Suprapubic skin (tissue), 4 donors: ENCODE data around the gene PAX5. TPM values are rescaled to one million over a fixed set of nuclear protein-coding genes. Genes with fewer than 3 reads are reported as not detected.

Experiments
- DNase-seq, 2 donors: peaks; one replicate each; pipeline ENCODE4 v3.0.0-alpha.2; 2019; ENCODE audit warnings: low spot score in 2 of 2
- H3K27ac ChIP-seq: fragments of 200-600 bp; sonication (generic); one replicate; pipeline ENCODE4 v1.5.1; 2019
- H3K27me3 ChIP-seq: fragments of 200-600 bp; sonication (generic); one replicate; pipeline ENCODE4 v1.5.1; 2019
- H3K36me3 ChIP-seq: fragments of 200-600 bp; sonication (generic); one replicate; pipeline ENCODE4 v1.5.1; 2019
- H3K4me1 ChIP-seq: fragments of 200-600 bp; sonication (generic); one replicate; pipeline ENCODE4 v1.5.1; 2019
- H3K4me3 ChIP-seq: fragments of 200-600 bp; sonication (generic); one replicate; pipeline ENCODE4 v1.5.1; 2019; ENCODE audit warnings: mild to moderate bottlenecking
- H3K9me3 ChIP-seq: fragments of 200-600 bp; sonication (generic); one replicate; pipeline ENCODE4 v1.5.1; 2019
- EP300 ChIP-seq: sonication (generic); formaldehyde crosslinking; IDR thresholded peaks from one replicate; pipeline ENCODE4 v1.6.1; 2017; ENCODE audit warnings: antibody characterized with exemption
- POLR2A ChIP-seq, 2 donors: fragments of 450-650 bp; IDR thresholded peaks; one replicate each; pipeline ENCODE4 v1.6.1; 2017; ENCODE audit warnings: antibody characterized with exemption in 2 of 2, mild to moderate bottlenecking in 2 of 2, moderate library complexity in 2 of 2
- POLR2AphosphoS5 ChIP-seq, 3 donors: sonication (generic); formaldehyde crosslinking; IDR thresholded peaks; one replicate each; pipeline ENCODE4 v1.6.1; 2017; ENCODE audit warnings: antibody characterized with exemption in 3 of 3
- WGBS: methylation state at CpG from one replicate; pipeline ENCODE4 v1.1.5; 2018; 5-methylcytosine and 5-hydroxymethylcytosine counted together
- total RNA-seq, 4 donors: library from RNA; depleted of rRNA; stranded (reverse); fragments of >200 nt; gene quantifications; one replicate each; pipeline ENCODE4 v1.1.0, GENCODE V29; 2016
- TF ChIP-seq, protein P1 (sequence below), 2 donors: fragments of 200-600 bp in 1 of 2; fragments of 450-650 bp in 1 of 2; sonication (generic) in 1 of 2; IDR thresholded peaks; one replicate each; pipeline ENCODE4 v1.5.1; 2016 to 2019; ENCODE audit warnings: antibody characterized with exemption in 2 of 2, mild to moderate bottlenecking in 1 of 2, moderate library complexity in 1 of 2

PAX5 gene
- total RNA-seq, 4 donors from 2014 or later = 0.04 TPM; not detected in 3

DNA sequence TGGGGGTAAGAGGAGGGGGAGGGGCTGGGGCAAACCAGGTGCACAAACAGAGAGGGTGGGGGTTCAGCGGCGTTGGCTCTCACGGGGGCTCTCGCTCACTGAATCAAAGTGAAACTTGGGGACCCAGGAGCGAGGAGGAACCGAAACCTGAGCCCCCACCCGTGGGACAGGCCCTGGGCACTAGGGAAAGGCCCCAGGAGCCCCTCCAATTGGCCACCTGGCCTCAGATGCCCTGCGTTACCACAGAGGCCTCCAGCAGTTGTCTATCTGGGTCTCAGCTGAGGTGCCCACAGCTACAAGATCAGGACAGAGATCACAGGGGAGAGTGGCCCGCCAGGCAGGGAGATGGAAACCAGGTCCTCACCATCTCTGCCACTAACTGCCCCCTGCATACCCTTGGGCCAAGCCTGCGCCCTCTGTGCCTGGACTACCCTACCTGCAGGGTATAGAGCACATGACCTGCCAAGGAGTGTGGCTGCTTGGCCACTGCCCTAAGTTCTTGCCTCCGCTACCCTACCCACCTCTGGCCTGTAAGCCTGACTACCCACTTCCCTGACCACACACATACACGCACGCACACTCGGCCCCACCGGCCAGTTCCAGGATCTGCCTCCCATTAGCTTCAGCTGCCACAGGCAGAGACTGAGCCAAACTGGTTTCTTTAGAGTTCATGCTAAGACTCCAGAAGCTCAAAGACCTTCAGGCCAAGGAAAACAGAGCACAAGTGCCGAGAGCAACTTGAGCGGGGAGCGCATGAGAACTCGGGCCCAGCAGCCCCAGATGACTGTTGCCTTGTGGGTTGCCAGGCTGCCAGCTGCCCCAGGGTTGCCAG is 39.9 kb downstream of the PAX5 start:
- H3K27ac ChIP-seq = no peak overlapping the region
- TF ChIP-seq POLR2AphosphoS5 (IDR thresholded peaks at IDR 0.05) = no peak
- TF ChIP-seq, protein P1, sequence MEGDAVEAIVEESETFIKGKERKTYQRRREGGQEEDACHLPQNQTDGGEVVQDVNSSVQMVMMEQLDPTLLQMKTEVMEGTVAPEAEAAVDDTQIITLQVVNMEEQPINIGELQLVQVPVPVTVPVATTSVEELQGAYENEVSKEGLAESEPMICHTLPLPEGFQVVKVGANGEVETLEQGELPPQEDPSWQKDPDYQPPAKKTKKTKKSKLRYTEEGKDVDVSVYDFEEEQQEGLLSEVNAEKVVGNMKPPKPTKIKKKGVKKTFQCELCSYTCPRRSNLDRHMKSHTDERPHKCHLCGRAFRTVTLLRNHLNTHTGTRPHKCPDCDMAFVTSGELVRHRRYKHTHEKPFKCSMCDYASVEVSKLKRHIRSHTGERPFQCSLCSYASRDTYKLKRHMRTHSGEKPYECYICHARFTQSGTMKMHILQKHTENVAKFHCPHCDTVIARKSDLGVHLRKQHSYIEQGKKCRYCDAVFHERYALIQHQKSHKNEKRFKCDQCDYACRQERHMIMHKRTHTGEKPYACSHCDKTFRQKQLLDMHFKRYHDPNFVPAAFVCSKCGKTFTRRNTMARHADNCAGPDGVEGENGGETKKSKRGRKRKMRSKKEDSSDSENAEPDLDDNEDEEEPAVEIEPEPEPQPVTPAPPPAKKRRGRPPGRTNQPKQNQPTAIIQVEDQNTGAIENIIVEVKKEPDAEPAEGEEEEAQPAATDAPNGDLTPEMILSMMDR (IDR thresholded peaks at IDR 0.05) = no peak
- no peak for TF ChIP-seq EP300
- TF ChIP-seq POLR2A (IDR thresholded peaks at IDR 0.05) = no peak
- WGBS = 74% methylated on average over 14 of the region's 19 CpGs
- DNase-seq = no peak
- H3K27me3 ChIP-seq = peaks cover 72% of the 10 kb centered on the region
- no peaks in the 10 kb centered on the region for H3K4me1 ChIP-seq
- H3K4me3 ChIP-seq = no peak overlapping the region
- no peaks in the 10 kb centered on the region for H3K36me3 ChIP-seq
- H3K9me3 ChIP-seq = peaks cover 7% of the 10 kb centered on the region

DNA sequence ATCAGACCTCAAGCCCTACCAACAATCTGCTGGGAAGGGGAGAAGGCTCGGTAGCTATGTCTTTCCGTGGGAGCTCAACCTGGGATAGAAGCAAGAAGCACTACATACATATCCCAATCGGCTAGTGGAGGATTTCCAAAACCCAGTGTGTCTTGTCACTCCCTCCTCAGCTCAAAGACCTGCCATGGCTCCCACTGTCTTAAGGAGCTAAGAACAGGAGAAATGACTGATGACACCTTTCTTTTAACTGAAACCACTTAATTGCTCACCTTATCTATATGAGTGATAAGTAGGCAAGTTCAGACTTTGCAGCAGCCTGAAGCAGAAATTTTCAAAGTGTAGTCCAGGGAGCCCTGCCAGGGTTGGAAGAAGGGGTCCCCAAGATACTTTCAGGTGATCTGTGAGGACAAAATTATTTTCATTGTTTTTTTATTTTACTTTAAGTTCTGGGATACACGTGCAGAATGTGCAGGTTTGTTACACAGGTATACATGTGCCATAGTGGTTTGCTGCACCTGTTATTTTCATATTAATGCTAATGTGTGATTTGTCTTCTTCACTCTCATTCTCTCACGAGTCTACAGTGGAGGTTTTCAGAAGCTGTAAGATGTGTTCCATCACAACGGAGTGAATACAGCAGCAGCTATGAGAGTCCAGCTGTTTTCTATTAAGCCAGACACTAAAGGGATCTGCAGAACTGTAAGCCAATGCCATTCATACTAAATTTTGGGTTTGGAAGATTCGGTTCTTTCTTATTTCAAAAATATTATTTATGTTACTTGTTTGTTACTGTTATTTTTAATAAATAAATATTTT is 41.4 kb downstream of the PAX5 start:
- no peaks in the 10 kb centered on the region for H3K4me1 ChIP-seq
- no peak for TF ChIP-seq EP300
- no peak for TF ChIP-seq POLR2A (IDR thresholded peaks at IDR 0.05)
- no peak for TF ChIP-seq POLR2AphosphoS5 (IDR thresholded peaks at IDR 0.05)
- TF ChIP-seq, protein P1 (IDR thresholded peaks at IDR 0.05) = no peak
- no peak for DNase-seq
- H3K27ac ChIP-seq = no peak overlapping the region
- peaks cover 81% of the 10 kb centered on the region for H3K27me3 ChIP-seq
- H3K4me3 ChIP-seq = no peak overlapping the region
- peaks cover 7% of the 10 kb centered on the region for H3K9me3 ChIP-seq
- H3K36me3 ChIP-seq = no peaks in the 10 kb centered on the region
- 30% methylated on average over 7 of the region's 7 CpGs for WGBS

DNA sequence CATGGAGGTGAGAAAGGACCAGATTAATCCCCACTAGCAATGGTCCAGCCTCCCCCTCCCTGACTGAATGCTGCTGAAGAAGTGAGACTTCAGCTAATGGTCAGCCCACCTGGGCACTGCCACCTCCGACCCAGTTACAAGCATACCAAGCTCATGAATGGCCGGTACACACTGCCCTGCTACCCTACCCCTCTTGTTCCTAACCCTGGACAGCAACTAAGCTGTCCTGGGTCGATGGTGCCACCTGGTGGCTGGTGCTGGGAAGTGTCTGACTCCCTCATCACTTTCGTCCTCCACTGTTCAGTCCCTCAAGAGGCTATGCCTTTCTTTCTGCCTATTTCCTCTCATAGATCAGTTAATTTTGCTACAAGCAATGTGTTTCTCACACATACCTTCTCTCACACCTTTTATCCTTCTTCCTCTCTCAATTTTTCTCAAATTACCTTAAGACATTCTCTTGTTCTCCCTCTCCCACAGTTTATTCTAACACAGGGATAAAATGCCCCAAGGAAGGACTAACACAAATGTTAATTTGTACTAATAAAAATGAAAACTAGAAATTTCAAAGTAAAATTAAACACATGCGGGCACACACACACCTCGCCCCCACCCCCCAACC is 42.4 kb downstream of the PAX5 start:
- Histone ChIP-seq H3K4me1 (peaks cover under 1% of the 10 kb centered on the region), H3K9me3 (peaks cover 7% of the 10 kb centered on the region), H3K27me3 (peaks cover 86% of the 10 kb centered on the region), H3K4me3 (no peak overlapping the region), H3K36me3 (no peaks in the 10 kb centered on the region), H3K27ac (no peak overlapping the region)
- no peak for DNase-seq
- 10% methylated on average over 6 of the region's 6 CpGs for WGBS
- no peak for TF ChIP-seq EP300
- TF ChIP-seq, protein P1 (IDR thresholded peaks at IDR 0.05) = peak in 1 of 2 donors; percentile 40
- TF ChIP-seq POLR2AphosphoS5 (IDR thresholded peaks at IDR 0.05) = no peak
- no peak for TF ChIP-seq POLR2A (IDR thresholded peaks at IDR 0.05)

DNA sequence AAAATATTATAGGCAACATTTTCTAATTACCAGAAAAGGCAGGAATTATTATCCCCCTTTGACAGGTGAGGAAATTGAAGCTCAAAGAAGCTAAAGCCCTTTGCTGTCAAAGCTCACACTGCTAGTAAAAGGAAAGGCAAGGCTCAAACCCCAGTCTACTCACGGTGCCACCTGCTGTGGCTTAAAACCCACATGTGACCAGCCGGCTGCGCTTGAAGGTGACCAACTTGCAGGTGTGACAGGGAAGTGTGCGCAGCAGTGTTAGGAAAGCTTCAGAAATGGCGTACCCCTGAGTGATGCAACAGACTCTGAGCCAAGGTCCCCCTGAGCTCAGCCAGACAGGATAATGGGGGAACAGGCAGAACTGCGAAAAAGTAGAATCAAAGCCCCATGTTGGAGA is 45.2 kb downstream of the PAX5 start:
- no peaks in the 10 kb centered on the region for H3K36me3 ChIP-seq
- no peak overlapping the region for H3K27ac ChIP-seq
- no peak overlapping the region for H3K4me3 ChIP-seq
- TF ChIP-seq EP300 = no peak
- no peak for TF ChIP-seq POLR2AphosphoS5 (IDR thresholded peaks at IDR 0.05)
- TF ChIP-seq POLR2A (IDR thresholded peaks at IDR 0.05) = no peak
- TF ChIP-seq, protein P1 (IDR thresholded peaks at IDR 0.05) = no peak
- 47% methylated on average over 6 of the region's 6 CpGs for WGBS
- DNase-seq = no peak
- H3K9me3 ChIP-seq = peaks cover 7% of the 10 kb centered on the region
- peaks cover 87% of the 10 kb centered on the region for H3K27me3 ChIP-seq
- H3K4me1 ChIP-seq = peaks cover 10% of the 10 kb centered on the region
